ENCODE measurements around the gene CROCC2. TPM values are rescaled to one million over a fixed set of nuclear protein-coding genes. Genes with fewer than 3 reads are reported as not detected.

CROCC2 gene
- polyA plus RNA-seq, 1 of the 3 experiments (the other 2 are of a cell fraction), result not detected

- Histone ChIP-seq H3K4me3 (ENCODE audit: low read depth in 2 of 2, low read length in 1 of 2) (no peak overlapping the region; a peak in 1 of 4 replicates), H3K36me3 (replicated peaks in 1 of 2; ENCODE audit: control insufficient read depth in 1 of 2, insufficient read depth in 2 of 2, low read length in 1 of 2) (no peaks in the 10 kb centered on the region), H3K9ac (no peak overlapping the region), H2AFZ (ENCODE audit: low read depth) (no peak overlapping the region), H3K4me1 (ENCODE audit: control insufficient read depth in 1 of 2, insufficient read depth in 2 of 2, low read depth in 1 of 2, low read length in 1 of 2) (peaks cover 5 to 45% of the 10 kb centered on the region in 2 experiments; a peak in 2 of 4 replicates), H3K27me3 (ENCODE audit: insufficient read depth) (no peaks in the 10 kb centered on the region), H3K27ac (ENCODE audit: low read depth in 2 of 2, low read length in 1 of 2) (no peak overlapping the region; a peak in 1 of 4 replicates), H3K4me2 (peak overlapping the region; percentile 62; the same call in 1 of the 2 replicates), H3F3A (replicated peaks; ENCODE audit: insufficient read depth) (no peaks in the 10 kb centered on the region), H3K79me2 (ENCODE audit: insufficient read depth) (no peaks in the 10 kb centered on the region), H3K9me2 (no peaks in the 10 kb centered on the region), H3K9me3 (no peaks in the 10 kb centered on the region), H4K20me1 (ENCODE audit: insufficient read depth) (no peaks in the 10 kb centered on the region)
- ChIA-PET POLR2A (no interaction called here), CTCF (interaction anchor here (1.2 to 3.1 kb wide), 5 partner anchors 11 to 162 kb away, joined by 4 to 15 read pairs (median 6); no protein-coding TSS in a partner anchor)
- peak; percentile 88 for DNase-seq
- TF ChIP-seq PBX3 (IDR thresholded peaks at IDR 0.05), result 0 out of 2 replicates have a peak, but pooled peaks have one; percentile 3
- TF ChIP-seq RFX5 (IDR thresholded peaks at IDR 0.05; ENCODE audit: low read length), result no peak
- no peak for TF ChIP-seq TAF1 (IDR thresholded peaks at IDR 0.05; ENCODE audit: borderline replicate concordance, low read depth, low read length)
- no peak for TF ChIP-seq USF2 (IDR thresholded peaks at IDR 0.05; ENCODE audit: borderline replicate concordance, low read depth, low read length)
- TF ChIP-seq SIN3A (IDR thresholded peaks at IDR 0.05; ENCODE audit: borderline replicate concordance, low read depth, low read length), result no peak; the same call in 1 of the 2 replicates
- TF ChIP-seq EZH2phosphoT487 (IDR thresholded peaks at IDR 0.05; ENCODE audit: borderline replicate concordance, low read depth), result no peak
- TF ChIP-seq ZBTB33 (IDR thresholded peaks at IDR 0.05; ENCODE audit: borderline replicate concordance, low read depth), result no peak
- TF ChIP-seq USF1 (IDR thresholded peaks at IDR 0.05; ENCODE audit: borderline replicate concordance, low read depth), result no peak
- no peak for TF ChIP-seq FOXM1 (IDR thresholded peaks at IDR 0.05; ENCODE audit: low read depth)
- no peak for TF ChIP-seq MXI1 (IDR thresholded peaks at IDR 0.05; ENCODE audit: low read depth, low read length)
- TF ChIP-seq RAD21 (IDR thresholded peaks at IDR 0.05; ENCODE audit: low read length), result no peak
- no peak for TF ChIP-seq REST (IDR thresholded peaks at IDR 0.05; ENCODE audit: low read depth, low read length)
- TF ChIP-seq MAX (IDR thresholded peaks at IDR 0.05; ENCODE audit: low read depth), result no peak
- no peak for TF ChIP-seq SMC3 (IDR thresholded peaks at IDR 0.05; ENCODE audit: low read depth, low read length)
- TF ChIP-seq TEAD4 (IDR thresholded peaks at IDR 0.05; ENCODE audit: borderline replicate concordance, insufficient read depth), result no peak
- peak; percentile 88 for TF ChIP-seq TCF12 (IDR thresholded peaks at IDR 0.05)
- TF ChIP-seq FOSL2 (IDR thresholded peaks at IDR 0.05; ENCODE audit: borderline replicate concordance, low read depth), result peak; percentile 36; the same call in 1 of the 2 replicates
- TF ChIP-seq GABPA (IDR thresholded peaks at IDR 0.05; ENCODE audit: low read depth), result no peak
- no peak for TF ChIP-seq NRF1 (IDR thresholded peaks at IDR 0.05; ENCODE audit: low read depth, low read length)
- TF ChIP-seq NFIC (IDR thresholded peaks at IDR 0.05; ENCODE audit: borderline replicate concordance), result no peak; the same call in 1 of the 2 replicates
- TF ChIP-seq JUND (IDR thresholded peaks at IDR 0.05), result no peak; the same call in 1 of the 2 replicates
- TF ChIP-seq EP300 (IDR thresholded peaks at IDR 0.05; ENCODE audit: borderline replicate concordance in 1 of 2, low read depth in 1 of 2, low read length in 1 of 2), result peak in 1 of 2 experiments; percentile 46; a peak in 1 of 4 replicates
- WGBS (ENCODE audit: low lambda C conversion rate), result 0% methylated on average over 6 of the region's 24 CpGs
Measured at GRCh38 chr2:240916571-240917008, 10.5 kb downstream of the CROCC2 start.
